ENCODE results near the gene GID4. TPM values are rescaled to one million over a fixed set of nuclear protein-coding genes. Genes with fewer than 3 reads are reported as not detected.

Gene GID4
- 10 to 100 TPM in 2 of 5 donors, 1 to 10 TPM in 3; 7.9 to 12.3 (median 10.0) TPM for total RNA-seq
- 8.9 TPM for total RNA-seq (2013)
- total RNA-seq, result 7.7 to 25.5 (median 13.4) reads per million in 29 experiments

DNA sequence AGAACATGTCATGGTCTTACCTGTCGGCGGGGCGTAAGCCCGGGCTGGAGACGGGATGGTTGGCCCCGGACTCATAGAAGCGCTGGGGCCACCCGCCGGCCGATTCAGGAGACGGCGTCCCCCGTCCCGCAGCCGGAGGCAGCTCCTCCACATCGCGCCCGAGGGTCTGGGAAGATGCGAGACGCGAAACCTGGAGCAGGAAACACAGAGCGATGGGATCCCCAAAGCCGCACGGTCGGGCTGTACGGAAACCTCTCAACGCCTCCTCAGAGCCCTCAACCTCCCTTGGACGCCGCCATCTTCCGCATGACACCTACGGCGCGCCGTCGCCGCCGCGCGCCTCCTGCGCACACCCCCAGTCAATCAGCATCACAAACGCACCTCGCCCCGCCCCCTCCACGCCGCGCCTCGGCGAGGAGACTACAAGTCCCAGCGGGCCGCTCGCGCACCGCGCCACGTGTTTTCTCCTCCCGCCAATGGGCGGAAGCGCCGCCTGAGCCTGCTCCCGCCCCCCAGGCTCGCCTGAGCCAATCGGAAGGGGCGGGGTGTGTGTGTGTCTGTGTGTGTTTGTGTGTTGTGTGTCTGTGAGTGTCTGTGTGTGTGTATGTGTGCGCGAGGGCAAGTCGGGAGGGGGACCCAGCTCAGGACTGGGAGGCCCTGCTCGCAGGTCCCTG is at the start of gene GID4, which contains the start of gene ATPAF2:
GID4 (plus strand) TSS at position 548 of the 674 bp plus-strand sequence; CDS start at position 605, 57 bp downstream.
ATPAF2 (minus strand) TSS at position 308 of the 674 bp plus-strand sequence; CDS start at position 153, 155 bp downstream.
- H3K27ac Mint-ChIP-seq, result peak within 1 kb of the TSS; percentile 85 to 95
- Histone ChIP-seq H3K27me3 (replicated peaks in 1 of 2; ENCODE audit: control insufficient read depth in 2 of 2, extremely low read depth in 1 of 2, insufficient read depth in 2 of 2, low read length in 1 of 2) (no peaks in the 10 kb centered on the region), H3K9me3 (no peaks in the 10 kb centered on the region), H3K27ac (ENCODE audit: low read length) (peak within 1 kb of the TSS; percentile 35), H3K36me3 (ENCODE audit: control insufficient read depth in 2 of 2, extremely low read depth in 1 of 2, insufficient read depth in 1 of 2, low read length in 1 of 2) (no peaks in the 10 kb centered on the region), H3K4me3 (ENCODE audit: control insufficient read depth in 1 of 2, extremely low read depth in 1 of 2, low read length in 1 of 2) (peak within 1 kb of the TSS; percentile 67 to 91), H3K4me1 (ENCODE audit: control insufficient read depth in 1 of 2, extremely low read depth in 1 of 2, insufficient read depth in 2 of 2, low read length in 2 of 2) (peaks cover 13 to 36% of the 10 kb centered on the region in 2 experiments)
- no peaks in the 10 kb centered on the region for H3K36me3 Mint-ChIP-seq
- DNase-seq (peak; percentile 97 to 100 (median 99)), ATAC-seq (replicated peaks in 1 of 4) (peak; percentile 91 to 95 (median 92))
- peak within 1 kb of the TSS; percentile 91 to 98 (median 92) for H3K4me3 Mint-ChIP-seq
- H3K4me1 Mint-ChIP-seq, result peaks cover 46 to 57% (median 57%) of the 10 kb centered on the region in 3 donors
- POLR2A ChIA-PET, result interaction anchor here (0.6 kb wide), 2 partner anchors 66 to 87 kb away, joined by 3 to 10 read pairs; partner anchors contain the start of genes DRC3 (in 1 of the 2) and TOM1L2 (in 1 of the 2)
- no peaks in the 10 kb centered on the region for H3K9me3 Mint-ChIP-seq
- WGBS (ENCODE audit: insufficient coverage), result under 1% methylated on average over 54 of the region's 67 CpGs
- no peaks in the 10 kb centered on the region for H3K27me3 Mint-ChIP-seq
- CTCF ChIA-PET, result interaction anchor here in 1 of 2 donors (0.9 kb wide), 1 partner anchor 67 kb away, joined by 3 read pairs; the partner anchor contains the start of genes DRC3 and TOM1L2

DNA sequence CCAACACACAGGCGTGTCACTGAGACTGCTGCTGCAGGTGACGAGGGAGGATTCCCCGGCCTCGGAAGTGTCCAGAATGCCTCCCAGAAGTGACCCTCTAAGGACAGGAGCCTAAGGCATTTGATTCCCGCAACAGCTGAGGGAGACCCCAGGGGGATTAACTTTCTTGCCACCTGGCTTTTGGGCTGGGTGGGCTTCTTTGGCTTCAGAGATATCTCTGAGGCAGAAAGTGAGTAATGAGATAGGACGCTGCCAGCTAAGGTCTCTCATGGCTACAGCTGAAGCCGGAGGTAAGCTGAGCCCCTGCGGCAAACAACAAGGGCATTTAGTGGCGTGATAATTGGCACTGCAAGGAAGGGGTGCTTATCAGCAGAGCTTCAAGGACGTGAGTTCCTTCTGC is 49.6 kb upstream of the GID4 start:
- H3K4me3 Mint-ChIP-seq, result no peak overlapping the region
- Histone ChIP-seq H3K4me1 (ENCODE audit: control insufficient read depth in 1 of 2, extremely low read depth in 1 of 2, insufficient read depth in 2 of 2, low read length in 2 of 2) (no peaks in the 10 kb centered on the region), H3K9me3 (no peaks in the 10 kb centered on the region), H3K4me3 (ENCODE audit: control insufficient read depth in 1 of 2, extremely low read depth in 1 of 2, low read length in 1 of 2) (no peak overlapping the region), H3K27ac (ENCODE audit: low read length) (no peak overlapping the region), H3K27me3 (replicated peaks in 1 of 2; ENCODE audit: control insufficient read depth in 2 of 2, extremely low read depth in 1 of 2, insufficient read depth in 2 of 2, low read length in 1 of 2) (no peaks in the 10 kb centered on the region), H3K36me3 (ENCODE audit: control insufficient read depth in 2 of 2, extremely low read depth in 1 of 2, insufficient read depth in 1 of 2, low read length in 1 of 2) (no peaks in the 10 kb centered on the region)
- H3K27me3 Mint-ChIP-seq, result no peaks in the 10 kb centered on the region
- H3K9me3 Mint-ChIP-seq, result no peaks in the 10 kb centered on the region
- DNase-seq (no peak), ATAC-seq (replicated peaks in 1 of 4) (no peak)
- 84% methylated on average over 8 of the region's 10 CpGs for WGBS (ENCODE audit: insufficient coverage)
- no peaks in the 10 kb centered on the region for H3K4me1 Mint-ChIP-seq
- ChIA-PET POLR2A (no interaction called here), CTCF (no interaction called here)
- no peak overlapping the region for H3K27ac Mint-ChIP-seq
- no peaks in the 10 kb centered on the region for H3K36me3 Mint-ChIP-seq

DNA sequence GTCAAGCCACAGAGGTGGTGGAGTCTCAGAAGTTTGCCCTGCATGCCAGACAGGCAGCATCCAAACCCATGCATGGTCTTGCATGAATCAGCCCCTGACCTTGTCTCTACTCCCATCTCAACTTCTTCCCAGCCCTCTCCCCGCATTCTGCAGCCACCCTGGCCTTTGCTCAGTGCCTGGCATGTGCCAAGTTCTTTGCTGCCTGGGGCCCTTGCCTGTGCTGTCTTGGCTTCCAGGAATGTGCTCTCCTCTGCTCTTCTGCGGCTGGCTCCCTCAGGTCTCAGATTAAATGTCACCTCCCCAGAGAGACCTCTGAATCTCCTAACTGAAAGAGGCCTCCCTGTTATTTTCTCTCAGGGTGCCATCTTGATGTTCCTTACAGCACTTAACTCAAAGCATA is 48.9 kb upstream of the GID4 start:
- WGBS (ENCODE audit: insufficient coverage), result 100% methylated on average over 2 of the region's 2 CpGs
- POLR2A ChIA-PET, result no interaction called here
- CTCF ChIA-PET, result no interaction called here
- H3K9me3 Mint-ChIP-seq, result no peaks in the 10 kb centered on the region
- H3K27me3 Mint-ChIP-seq, result no peaks in the 10 kb centered on the region
- H3K36me3 ChIP-seq (ENCODE audit: control insufficient read depth in 2 of 2, extremely low read depth in 1 of 2, insufficient read depth in 1 of 2, low read length in 1 of 2), result no peaks in the 10 kb centered on the region
- no peaks in the 10 kb centered on the region for H3K4me1 ChIP-seq (ENCODE audit: control insufficient read depth in 1 of 2, extremely low read depth in 1 of 2, insufficient read depth in 2 of 2, low read length in 2 of 2)
- H3K36me3 Mint-ChIP-seq, result no peaks in the 10 kb centered on the region
- DNase-seq, result no peak
- no peaks in the 10 kb centered on the region for H3K4me1 Mint-ChIP-seq
- ATAC-seq (replicated peaks in 1 of 4), result no peak
- H3K4me3 Mint-ChIP-seq, result no peak overlapping the region
- no peaks in the 10 kb centered on the region for H3K27me3 ChIP-seq (replicated peaks in 1 of 2; ENCODE audit: control insufficient read depth in 2 of 2, extremely low read depth in 1 of 2, insufficient read depth in 2 of 2, low read length in 1 of 2)
- H3K9me3 ChIP-seq, result no peaks in the 10 kb centered on the region
- H3K27ac ChIP-seq (ENCODE audit: low read length), result no peak overlapping the region
- H3K27ac Mint-ChIP-seq, result no peak overlapping the region
- no peak overlapping the region for H3K4me3 ChIP-seq (ENCODE audit: control insufficient read depth in 1 of 2, extremely low read depth in 1 of 2, low read length in 1 of 2)

DNA sequence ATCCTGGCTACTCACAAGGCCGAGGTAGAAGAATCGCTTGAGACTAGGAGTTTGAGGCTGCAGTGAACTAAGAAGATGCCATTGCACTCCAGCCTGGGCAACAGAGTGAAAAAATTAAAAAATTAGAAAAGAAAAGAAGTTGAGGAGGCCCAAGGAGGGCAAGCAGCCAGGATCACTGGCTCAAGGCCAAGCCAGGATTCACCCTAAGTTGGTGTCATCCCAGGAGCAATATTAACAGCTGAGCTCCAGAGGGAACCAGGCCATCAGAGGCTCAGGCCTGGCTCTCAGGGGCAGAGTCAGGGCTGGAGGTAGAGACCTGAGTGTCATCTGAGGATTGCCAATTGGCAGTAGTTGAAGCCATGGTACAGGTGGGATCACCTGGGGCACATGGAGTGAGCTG is 45.8 kb upstream of the GID4 start:
- WGBS (ENCODE audit: insufficient coverage), result 100% methylated on average over 2 of the region's 2 CpGs
- CTCF ChIA-PET, result interaction anchor here in 1 of 2 donors (1.1 kb wide), 1 partner anchor 21 kb away, joined by 3 read pairs; the partner anchor contains the start of gene TOM1L2
- Mint-ChIP-seq H3K27ac (no peak overlapping the region), H3K4me1 (no peaks in the 10 kb centered on the region), H3K4me3 (no peak overlapping the region), H3K36me3 (no peaks in the 10 kb centered on the region), H3K27me3 (no peaks in the 10 kb centered on the region), H3K9me3 (no peaks in the 10 kb centered on the region)
- no peak overlapping the region for H3K27ac ChIP-seq (ENCODE audit: low read length)
- no peaks in the 10 kb centered on the region for H3K9me3 ChIP-seq
- no peaks in the 10 kb centered on the region for H3K36me3 ChIP-seq (ENCODE audit: control insufficient read depth in 2 of 2, extremely low read depth in 1 of 2, insufficient read depth in 1 of 2, low read length in 1 of 2)
- no peaks in the 10 kb centered on the region for H3K27me3 ChIP-seq (replicated peaks in 1 of 2; ENCODE audit: control insufficient read depth in 2 of 2, extremely low read depth in 1 of 2, insufficient read depth in 2 of 2, low read length in 1 of 2)
- ATAC-seq (replicated peaks in 1 of 4), result no peak
- DNase-seq, result no peak
- H3K4me3 ChIP-seq (ENCODE audit: control insufficient read depth in 1 of 2, extremely low read depth in 1 of 2, low read length in 1 of 2), result no peak overlapping the region
- no peaks in the 10 kb centered on the region for H3K4me1 ChIP-seq (ENCODE audit: control insufficient read depth in 1 of 2, extremely low read depth in 1 of 2, insufficient read depth in 2 of 2, low read length in 2 of 2)
- POLR2A ChIA-PET, result no interaction called here

DNA sequence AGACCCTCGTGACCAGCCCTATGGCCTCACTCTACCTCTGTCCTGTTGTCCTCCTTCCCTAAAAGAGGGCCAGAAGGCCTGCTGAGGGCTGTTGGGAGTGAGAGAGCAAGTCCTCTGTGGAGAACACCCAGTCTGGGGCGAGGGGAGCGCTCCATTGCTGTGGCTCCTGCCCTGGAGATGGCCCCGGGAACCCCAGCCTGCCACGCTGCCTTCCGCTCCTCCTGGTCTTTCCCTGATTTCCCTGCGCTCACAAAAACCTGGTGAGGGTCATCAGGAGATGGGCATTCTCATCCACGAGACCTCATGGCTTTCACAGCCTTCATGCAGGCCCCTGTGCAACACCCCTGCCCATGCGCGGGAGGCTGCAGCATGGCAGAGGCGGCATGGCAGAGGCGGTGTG is 45.4 kb upstream of the GID4 start:
- ChIA-PET POLR2A (no interaction called here), CTCF (interaction anchor here (0.5 to 1.1 kb wide), 2 partner anchors 22 to 232 kb away, joined by 3 read pairs; partner anchors contain the start of gene TOM1L2 (in 1 of the 2))
- H3K27me3 Mint-ChIP-seq, result no peaks in the 10 kb centered on the region
- H3K9me3 ChIP-seq, result no peaks in the 10 kb centered on the region
- no peaks in the 10 kb centered on the region for H3K4me1 Mint-ChIP-seq
- H3K9me3 Mint-ChIP-seq, result no peaks in the 10 kb centered on the region
- H3K27me3 ChIP-seq (replicated peaks in 1 of 2; ENCODE audit: control insufficient read depth in 2 of 2, extremely low read depth in 1 of 2, insufficient read depth in 2 of 2, low read length in 1 of 2), result no peaks in the 10 kb centered on the region
- no peaks in the 10 kb centered on the region for H3K36me3 ChIP-seq (ENCODE audit: control insufficient read depth in 2 of 2, extremely low read depth in 1 of 2, insufficient read depth in 1 of 2, low read length in 1 of 2)
- 95% methylated on average over 11 of the region's 12 CpGs for WGBS (ENCODE audit: insufficient coverage)
- no peak overlapping the region for H3K4me3 ChIP-seq (ENCODE audit: control insufficient read depth in 1 of 2, extremely low read depth in 1 of 2, low read length in 1 of 2)
- no peak overlapping the region for H3K4me3 Mint-ChIP-seq
- ATAC-seq (replicated peaks in 1 of 4) (no peak), DNase-seq (no peak)
- H3K4me1 ChIP-seq (ENCODE audit: control insufficient read depth in 1 of 2, extremely low read depth in 1 of 2, insufficient read depth in 2 of 2, low read length in 2 of 2), result no peaks in the 10 kb centered on the region
- no peaks in the 10 kb centered on the region for H3K36me3 Mint-ChIP-seq
- no peak overlapping the region for H3K27ac ChIP-seq (ENCODE audit: low read length)
- no peak overlapping the region for H3K27ac Mint-ChIP-seq

GRCh38 chr17:17994271-17995069 is 44.7 kb upstream of the GID4 start:
- Mint-ChIP-seq H3K27me3 (no peaks in the 10 kb centered on the region), H3K9me3 (no peaks in the 10 kb centered on the region), H3K4me3 (no peak overlapping the region), H3K4me1 (no peaks in the 10 kb centered on the region), H3K27ac (no peak overlapping the region), H3K36me3 (no peaks in the 10 kb centered on the region)
- DNase-seq (peak in 17 of 35 experiments; percentile 3 to 40 (median 7)), ATAC-seq (replicated peaks in 1 of 4) (peak; percentile 42 to 53 (median 47))
- CTCF ChIA-PET, result interaction anchor here (0.5 to 1.1 kb wide), 2 partner anchors 22 to 233 kb away, joined by 3 read pairs; partner anchors contain the start of gene TOM1L2 (in 1 of the 2)
- no peak overlapping the region for H3K27ac ChIP-seq (ENCODE audit: low read length)
- H3K9me3 ChIP-seq, result no peaks in the 10 kb centered on the region
- H3K27me3 ChIP-seq (replicated peaks in 1 of 2; ENCODE audit: control insufficient read depth in 2 of 2, extremely low read depth in 1 of 2, insufficient read depth in 2 of 2, low read length in 1 of 2), result no peaks in the 10 kb centered on the region
- 65% methylated on average over 17 of the region's 18 CpGs for WGBS (ENCODE audit: insufficient coverage)
- no peaks in the 10 kb centered on the region for H3K4me1 ChIP-seq (ENCODE audit: control insufficient read depth in 1 of 2, extremely low read depth in 1 of 2, insufficient read depth in 2 of 2, low read length in 2 of 2)
- POLR2A ChIA-PET, result no interaction called here
- H3K36me3 ChIP-seq (ENCODE audit: control insufficient read depth in 2 of 2, extremely low read depth in 1 of 2, insufficient read depth in 1 of 2, low read length in 1 of 2), result no peaks in the 10 kb centered on the region
- no peak overlapping the region for H3K4me3 ChIP-seq (ENCODE audit: control insufficient read depth in 1 of 2, extremely low read depth in 1 of 2, low read length in 1 of 2)

All from T-cell (primary cell).